ENCODE measurements around the gene ADCY9.

GRCh38 chr16:3983081-3983520, 133.1 kb downstream of the ADCY9 start:
- TF ChIP-seq, protein P1, sequence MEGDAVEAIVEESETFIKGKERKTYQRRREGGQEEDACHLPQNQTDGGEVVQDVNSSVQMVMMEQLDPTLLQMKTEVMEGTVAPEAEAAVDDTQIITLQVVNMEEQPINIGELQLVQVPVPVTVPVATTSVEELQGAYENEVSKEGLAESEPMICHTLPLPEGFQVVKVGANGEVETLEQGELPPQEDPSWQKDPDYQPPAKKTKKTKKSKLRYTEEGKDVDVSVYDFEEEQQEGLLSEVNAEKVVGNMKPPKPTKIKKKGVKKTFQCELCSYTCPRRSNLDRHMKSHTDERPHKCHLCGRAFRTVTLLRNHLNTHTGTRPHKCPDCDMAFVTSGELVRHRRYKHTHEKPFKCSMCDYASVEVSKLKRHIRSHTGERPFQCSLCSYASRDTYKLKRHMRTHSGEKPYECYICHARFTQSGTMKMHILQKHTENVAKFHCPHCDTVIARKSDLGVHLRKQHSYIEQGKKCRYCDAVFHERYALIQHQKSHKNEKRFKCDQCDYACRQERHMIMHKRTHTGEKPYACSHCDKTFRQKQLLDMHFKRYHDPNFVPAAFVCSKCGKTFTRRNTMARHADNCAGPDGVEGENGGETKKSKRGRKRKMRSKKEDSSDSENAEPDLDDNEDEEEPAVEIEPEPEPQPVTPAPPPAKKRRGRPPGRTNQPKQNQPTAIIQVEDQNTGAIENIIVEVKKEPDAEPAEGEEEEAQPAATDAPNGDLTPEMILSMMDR (IDR thresholded peaks at IDR 0.05; ENCODE audit: insufficient read depth, low read length, poor library complexity, severe bottlenecking), result no peak
- no peak for TF ChIP-seq EZH2phosphoT487 (conservative IDR thresholded peaks at IDR 0.05; ENCODE audit: low read length)

Measured in SU-DHL-6 (cell line).